ENCODE results near the gene IFT43. TPM values are rescaled to one million over a fixed set of nuclear protein-coding genes. Genes with fewer than 3 reads are reported as not detected.

The IFT43 gene
- total RNA-seq: 10 to 100 TPM in 1 of 2 experiments, 1 to 10 TPM in 1; 9.8 to 10.8 TPM

- DNase-seq: peak; percentile 95
- Mint-ChIP-seq H3K4me3 (peak within 1 kb of the TSS; percentile 79), H3K27me3 (ENCODE audit: low read depth) (no peaks in the 10 kb centered on the region), H3K36me3 (ENCODE audit: low read depth) (no peaks in the 10 kb centered on the region), H3K4me1 (ENCODE audit: low read depth) (peaks cover 22% of the 10 kb centered on the region), H3K9me3 (no peaks in the 10 kb centered on the region), H3K27ac (no peak within 1 kb of the TSS)
- intact Hi-C loops (cut with micrococcal nuclease): loop anchor here (10.0 kb wide), 3 partner anchors 561 to 979 kb away; partner anchors contain the start of gene JDP2
- CTCF ChIA-PET: interaction anchor here (0.7 to 13.8 kb wide), 4 partner anchors 12 to 409 kb away, joined by 3 to 131 read pairs (median 4); no protein-coding TSS in a partner anchor
Observed at GRCh38 chr14:75985618-75986438, at the start of gene IFT43. TSS of gene IFT43 (plus strand) at chr14:75985763. CDS start at chr14:75985787, 24 bp downstream.

GRCh38 chr14:75939200-75939599 is 46.4 kb upstream of the IFT43 start:
- H3K27me3 Mint-ChIP-seq (ENCODE audit: low read depth): no peaks in the 10 kb centered on the region
- intact Hi-C loops (cut with micrococcal nuclease): no loop called here
- peaks cover 4% of the 10 kb centered on the region for H3K4me1 Mint-ChIP-seq (ENCODE audit: low read depth)
- H3K4me3 Mint-ChIP-seq: no peak overlapping the region
- CTCF ChIA-PET: interaction anchor here (0.6 to 1.1 kb wide), 2 partner anchors 22 to 32 kb away, joined by 4 to 6 read pairs; no protein-coding TSS in a partner anchor
- H3K27ac Mint-ChIP-seq: no peak overlapping the region
- no peaks in the 10 kb centered on the region for H3K9me3 Mint-ChIP-seq
- no peak for DNase-seq
- peaks cover 6% of the 10 kb centered on the region for H3K36me3 Mint-ChIP-seq (ENCODE audit: low read depth)

GRCh38 chr14:75941030-75941429 is 44.5 kb upstream of the IFT43 start:
- DNase-seq: no peak
- Mint-ChIP-seq H3K36me3 (ENCODE audit: low read depth) (peaks cover 7% of the 10 kb centered on the region), H3K4me1 (ENCODE audit: low read depth) (no peaks in the 10 kb centered on the region), H3K4me3 (no peak overlapping the region), H3K27me3 (ENCODE audit: low read depth) (no peaks in the 10 kb centered on the region), H3K27ac (no peak overlapping the region), H3K9me3 (no peaks in the 10 kb centered on the region)
- intact Hi-C loops (cut with micrococcal nuclease): no loop called here
- CTCF ChIA-PET: interaction anchor here (0.6 kb wide), 1 partner anchor 61 kb away, joined by 3 read pairs; no protein-coding TSS in a partner anchor

- Mint-ChIP-seq H3K27me3 (ENCODE audit: low read depth) (no peaks in the 10 kb centered on the region), H3K4me1 (ENCODE audit: low read depth) (no peaks in the 10 kb centered on the region), H3K27ac (no peak overlapping the region), H3K9me3 (no peaks in the 10 kb centered on the region), H3K4me3 (no peak overlapping the region), H3K36me3 (ENCODE audit: low read depth) (peaks cover 6% of the 10 kb centered on the region)
- DNase-seq: no peak
- CTCF ChIA-PET: no interaction called here
- intact Hi-C loops (cut with micrococcal nuclease): no loop called here
Observed at GRCh38 chr14:75944607-75945241, 40.8 kb upstream of the IFT43 start.

GRCh38 chr14:75946785-75947184 is 38.8 kb upstream of the IFT43 start:
- CTCF ChIA-PET: no interaction called here
- DNase-seq: no peak
- no peak overlapping the region for H3K4me3 Mint-ChIP-seq
- no peaks in the 10 kb centered on the region for H3K4me1 Mint-ChIP-seq (ENCODE audit: low read depth)
- no peak overlapping the region for H3K27ac Mint-ChIP-seq
- intact Hi-C loops (cut with micrococcal nuclease): no loop called here
- H3K27me3 Mint-ChIP-seq (ENCODE audit: low read depth): no peaks in the 10 kb centered on the region
- H3K36me3 Mint-ChIP-seq (ENCODE audit: low read depth): peaks cover 6% of the 10 kb centered on the region
- peaks cover under 1% of the 10 kb centered on the region for H3K9me3 Mint-ChIP-seq

GRCh38 chr14:75952489-75952888 is 33.1 kb upstream of the IFT43 start:
- Mint-ChIP-seq H3K4me1 (ENCODE audit: low read depth) (no peaks in the 10 kb centered on the region), H3K4me3 (no peak overlapping the region), H3K36me3 (ENCODE audit: low read depth) (no peaks in the 10 kb centered on the region), H3K27ac (no peak overlapping the region), H3K9me3 (peaks cover 2% of the 10 kb centered on the region), H3K27me3 (ENCODE audit: low read depth) (no peaks in the 10 kb centered on the region)
- CTCF ChIA-PET: no interaction called here
- DNase-seq: no peak
- intact Hi-C loops (cut with micrococcal nuclease): no loop called here

GRCh38 chr14:75959031-75959430 is 26.5 kb upstream of the IFT43 start:
- DNase-seq: no peak
- H3K36me3 Mint-ChIP-seq (ENCODE audit: low read depth): peaks cover 2% of the 10 kb centered on the region
- H3K4me1 Mint-ChIP-seq (ENCODE audit: low read depth): no peaks in the 10 kb centered on the region
- intact Hi-C loops (cut with micrococcal nuclease): no loop called here
- no peak overlapping the region for H3K4me3 Mint-ChIP-seq
- no peaks in the 10 kb centered on the region for H3K27me3 Mint-ChIP-seq (ENCODE audit: low read depth)
- no peaks in the 10 kb centered on the region for H3K9me3 Mint-ChIP-seq
- CTCF ChIA-PET: interaction anchor here (0.9 kb wide), 1 partner anchor 20 kb away, joined by 3 read pairs; no protein-coding TSS in a partner anchor
- no peak overlapping the region for H3K27ac Mint-ChIP-seq

- Mint-ChIP-seq H3K4me3 (no peak overlapping the region), H3K4me1 (ENCODE audit: low read depth) (no peaks in the 10 kb centered on the region), H3K36me3 (ENCODE audit: low read depth) (peaks cover 2% of the 10 kb centered on the region), H3K27me3 (ENCODE audit: low read depth) (no peaks in the 10 kb centered on the region), H3K9me3 (no peaks in the 10 kb centered on the region), H3K27ac (no peak overlapping the region)
- intact Hi-C loops (cut with micrococcal nuclease): no loop called here
- no peak for DNase-seq
- CTCF ChIA-PET: interaction anchor here (0.6 to 0.8 kb wide), 2 partner anchors 19 to 20 kb away, joined by 3 to 5 read pairs; no protein-coding TSS in a partner anchor
Observed at GRCh38 chr14:75960231-75960630, 25.3 kb upstream of the IFT43 start.

GRCh38 chr14:75961662-75962061 is 23.9 kb upstream of the IFT43 start:
- Mint-ChIP-seq H3K36me3 (ENCODE audit: low read depth) (peaks cover 2% of the 10 kb centered on the region), H3K4me1 (ENCODE audit: low read depth) (no peaks in the 10 kb centered on the region), H3K4me3 (no peak overlapping the region), H3K27ac (no peak overlapping the region), H3K9me3 (no peaks in the 10 kb centered on the region), H3K27me3 (ENCODE audit: low read depth) (no peaks in the 10 kb centered on the region)
- intact Hi-C loops (cut with micrococcal nuclease): no loop called here
- no peak for DNase-seq
- CTCF ChIA-PET: interaction anchor here (1.3 kb wide), 1 partner anchor 17 kb away, joined by 3 read pairs; no protein-coding TSS in a partner anchor

GRCh38 chr14:75967866-75968265 is 17.7 kb upstream of the IFT43 start:
- intact Hi-C loops (cut with micrococcal nuclease): no loop called here
- no peaks in the 10 kb centered on the region for H3K4me1 Mint-ChIP-seq (ENCODE audit: low read depth)
- H3K27me3 Mint-ChIP-seq (ENCODE audit: low read depth): no peaks in the 10 kb centered on the region
- peaks cover 2% of the 10 kb centered on the region for H3K36me3 Mint-ChIP-seq (ENCODE audit: low read depth)
- no peak overlapping the region for H3K27ac Mint-ChIP-seq
- DNase-seq: no peak
- CTCF ChIA-PET: interaction anchor here (0.9 kb wide), 1 partner anchor 12 kb away, joined by 3 read pairs; no protein-coding TSS in a partner anchor
- no peaks in the 10 kb centered on the region for H3K9me3 Mint-ChIP-seq
- no peak overlapping the region for H3K4me3 Mint-ChIP-seq

- intact Hi-C loops (cut with micrococcal nuclease): no loop called here
- H3K9me3 Mint-ChIP-seq: no peaks in the 10 kb centered on the region
- H3K27me3 Mint-ChIP-seq (ENCODE audit: low read depth): no peaks in the 10 kb centered on the region
- H3K27ac Mint-ChIP-seq: no peak overlapping the region
- H3K36me3 Mint-ChIP-seq (ENCODE audit: low read depth): peaks cover 2% of the 10 kb centered on the region
- no peaks in the 10 kb centered on the region for H3K4me1 Mint-ChIP-seq (ENCODE audit: low read depth)
- CTCF ChIA-PET: no interaction called here
- no peak overlapping the region for H3K4me3 Mint-ChIP-seq
- DNase-seq: no peak
Observed at GRCh38 chr14:75968456-75968855, 17.1 kb upstream of the IFT43 start.

- Mint-ChIP-seq H3K36me3 (ENCODE audit: low read depth) (peaks cover 2% of the 10 kb centered on the region), H3K9me3 (no peaks in the 10 kb centered on the region), H3K4me1 (ENCODE audit: low read depth) (no peaks in the 10 kb centered on the region), H3K4me3 (no peak overlapping the region), H3K27me3 (ENCODE audit: low read depth) (no peaks in the 10 kb centered on the region), H3K27ac (no peak overlapping the region)
- DNase-seq: no peak
- intact Hi-C loops (cut with micrococcal nuclease): no loop called here
- CTCF ChIA-PET: no interaction called here
Observed at GRCh38 chr14:75969126-75969525, 16.4 kb upstream of the IFT43 start.
